NT2/D1 (cell line): ENCODE results near the gene ASGR1.

ENCODE experiments used
- YY1 ChIP-seq: IDR thresholded peaks from 2 replicates; pipeline ENCODE4 v1.6.1; 2011; ENCODE audit not compliant: insufficient read length, insufficient read depth
- ZNF274 ChIP-seq: IDR thresholded peaks from 2 replicates; pipeline ENCODE4 v1.6.1; 2011; ENCODE audit warnings: mild to moderate bottlenecking, low read depth, low read length

- TF ChIP-seq YY1 (no peak), ZNF274 (no peak)
Measured at GRCh38 chr17:7176107-7176840, 2.9 kb downstream of the ASGR1 start.
